HEK293T (cell line): ENCODE data around the gene MAD2L2.

ENCODE experiments used
- ARNT ChIP-seq: fragments of 450-650 bp; IDR thresholded peaks from 2 replicates; pipeline ENCODE4 v1.6.1; 2017; ENCODE audit warnings: mild to moderate bottlenecking
- BHLHE40 ChIP-seq: fragments of 450-650 bp; IDR thresholded peaks from 2 replicates; pipeline ENCODE4 v1.6.1; 2016; ENCODE audit warnings: mild to moderate bottlenecking, moderate library complexity, borderline replicate concordance

DNA sequence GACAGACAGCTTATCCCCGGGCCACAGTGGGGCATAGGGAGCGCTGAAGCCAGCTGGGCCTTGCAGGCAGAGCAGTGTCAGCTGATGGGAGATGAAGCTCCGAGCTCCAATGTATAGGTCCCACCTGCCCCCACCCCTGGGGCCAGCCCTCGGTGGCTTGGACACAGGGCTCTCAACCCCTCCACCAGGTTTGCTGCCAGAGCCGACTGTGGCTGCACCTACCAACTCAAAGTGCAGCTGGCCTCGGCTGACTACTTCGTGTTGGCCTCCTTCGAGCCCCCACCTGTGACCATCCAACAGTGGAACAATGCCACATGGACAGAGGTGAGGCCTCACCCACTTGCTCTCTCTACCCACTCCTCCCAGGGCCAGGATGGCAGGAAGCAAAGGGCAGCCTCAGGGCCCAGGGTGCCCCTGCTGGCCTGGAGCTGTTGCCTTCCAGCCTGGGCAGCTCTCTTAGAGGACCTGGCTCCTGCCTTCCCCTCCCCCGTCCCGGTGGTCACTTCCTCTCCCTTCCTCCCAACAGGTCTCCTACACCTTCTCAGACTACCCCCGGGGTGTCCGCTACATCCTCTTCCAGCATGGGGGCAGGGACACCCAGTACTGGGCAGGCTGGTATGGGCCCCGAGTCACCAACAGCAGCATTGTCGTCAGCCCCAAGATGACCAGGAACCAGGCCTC is 7.7 kb downstream of the MAD2L2 start:
- TF ChIP-seq BHLHE40: no peak
- no peak for TF ChIP-seq ARNT
